ENCODE data around the gene CPT1B. TPM values are rescaled to one million over a fixed set of nuclear protein-coding genes. Genes with fewer than 3 reads are reported as not detected.
"Not testable (repeated sequence)": the region's sequence is repeated elsewhere in the genome, so short reads cannot be mapped to it uniquely, and the experiment has no call there.

The CPT1B gene
- polyA plus RNA-seq, 3 donors from 2014 or later: 0.09 to 2.9 TPM; not detected in 1

- not testable (repeated sequence) for DNase-seq, H3K9me3 Mint-ChIP-seq, H3K36me3 Mint-ChIP-seq, H3K4me3 Mint-ChIP-seq, H3K27ac Mint-ChIP-seq, H3K4me1 Mint-ChIP-seq
- H3K27me3 Mint-ChIP-seq (ENCODE audit: low read depth in 3 of 3): peaks cover 8 to 14% (median 11%) of the 10 kb centered on the region in 3 donors
These were observed 58.0 kb downstream of the CPT1B start for GRCh38 chr22:50520184-50520583.

DNA sequence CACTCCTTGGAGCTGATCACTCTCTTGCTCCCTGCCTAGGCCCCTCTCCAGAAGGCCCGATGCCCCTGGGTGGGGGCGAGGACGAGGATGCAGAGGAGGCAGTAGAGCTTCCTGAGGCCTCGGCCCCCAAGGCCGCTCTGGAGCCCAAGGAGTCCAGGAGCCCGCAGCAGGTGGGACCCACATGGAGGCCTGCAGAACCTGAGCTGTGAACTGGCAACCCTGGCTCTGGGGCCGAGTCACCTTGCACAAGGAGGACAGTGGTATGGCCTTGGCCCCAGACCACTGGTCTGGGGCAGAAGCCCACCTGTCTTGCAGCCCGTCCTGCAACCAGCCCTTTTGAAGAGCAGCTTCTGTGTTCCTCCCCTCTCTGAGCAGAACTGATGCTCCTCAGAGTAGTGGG lies 59.1 kb downstream of the CPT1B start:
- peaks cover 4 to 10% (median 5%) of the 10 kb centered on the region in 3 donors for H3K27me3 Mint-ChIP-seq (ENCODE audit: low read depth in 3 of 3)
- no peaks in the 10 kb centered on the region for H3K36me3 Mint-ChIP-seq
- H3K9me3 Mint-ChIP-seq: no peaks in the 10 kb centered on the region
- H3K4me3 Mint-ChIP-seq: no peak overlapping the region
- no peak for DNase-seq
- H3K27ac Mint-ChIP-seq: no peak overlapping the region
- peaks cover 0 to 6% of the 10 kb centered on the region in 2 donors for H3K4me1 Mint-ChIP-seq

Other genes starting within 250 kb of the CPT1B start
- 10 to 100 TPM; 13.5 to 43.5 (median 19.6) TPM for gene PPP6R2, start 235.1 kb downstream of the CPT1B start, polyA plus RNA-seq
- gene SBF1, start 103.4 kb downstream of the CPT1B start, polyA plus RNA-seq: 10 to 100 TPM; 12.1 to 42.8 (median 14.2) TPM
- under 1 TPM in 1 of 3 donors, not detected in 2; 0.38 TPM for gene ADM2, start 96.9 kb downstream of the CPT1B start, polyA plus RNA-seq
- not detected for gene MIOX, start 91.6 kb downstream of the CPT1B start, polyA plus RNA-seq
- gene LMF2, start 70.7 kb downstream of the CPT1B start, polyA plus RNA-seq: 10 to 100 TPM; 16.3 to 40.4 (median 20.1) TPM
- gene NCAPH2, start 70.2 kb downstream of the CPT1B start, polyA plus RNA-seq: 10 to 100 TPM; 41.8 to 46.7 (median 46.5) TPM
- 10 to 100 TPM in 1 of 3 donors, 1 to 10 TPM in 2; 8.3 to 14.8 (median 9.9) TPM for gene SCO2, start 52.8 kb downstream of the CPT1B start, polyA plus RNA-seq
- 10 to 100 TPM; 21.2 to 31.2 (median 25.5) TPM for gene TYMP, start 48.4 kb downstream of the CPT1B start, polyA plus RNA-seq
- 1 to 10 TPM; 2.4 to 8.1 (median 4.5) TPM for gene KLHDC7B, start 32.5 kb downstream of the CPT1B start, polyA plus RNA-seq
- gene SYCE3, start 15.5 kb downstream of the CPT1B start, polyA plus RNA-seq: not detected
- 10 to 100 TPM; 44.0 to 51.3 (median 49.4) TPM for gene CHKB, start 4.4 kb upstream of the CPT1B start, polyA plus RNA-seq
- not detected for gene MAPK8IP2, start 22.4 kb upstream of the CPT1B start, polyA plus RNA-seq
- 10 to 100 TPM in 1 of 3 donors, 1 to 10 TPM in 2; 3.8 to 11.2 (median 7.7) TPM for gene ARSA, start 49.7 kb upstream of the CPT1B start, polyA plus RNA-seq
- not detected for gene SHANK3, start 94.4 kb upstream of the CPT1B start, polyA plus RNA-seq
- not detected for gene ACR, start 159.8 kb upstream of the CPT1B start, polyA plus RNA-seq
- 10 to 100 TPM; 20.9 to 34.1 (median 29.6) TPM for gene RABL2B, start 205.2 kb upstream of the CPT1B start, polyA plus RNA-seq

All from immature natural killer cell (primary cell).